K562 (cell line): ENCODE data around the gene LUC7L. TPM values are rescaled to one million over a fixed set of nuclear protein-coding genes. Genes with fewer than 3 reads are reported as not detected.

Source experiments
- ATAC-seq: fragments of 200-7000 bp; cut with Tn5 transposase; 3 replicates; pipeline ENCODE4 v1.9.1; 2020; ENCODE audit warnings: moderate library complexity
- BruUV-seq: library from RNA; stranded (reverse); fragments of 400-500 nt; replicated peaks from 2 replicates; lab custom pipeline; 2021; lab: Mats Ljungman, UMichigan
- CTCF ChIA-PET: fragments of 300-600 bp; formaldehyde crosslinking; extraction: SDS; loops from one replicate; lab custom pipeline; 2021; ENCODE audit warnings: low intra/inter-chr PET ratio; lab: Yijun Ruan, JAX
- POLR2A ChIA-PET: fragments of 300-600, 350-650 bp; sonication (Branson Sonifier 250); formaldehyde crosslinking; extraction: SDS; loops from one replicate; lab custom pipeline; 2021; ENCODE audit warnings: antibody characterized with exemption, inconsistent platforms; lab: Yijun Ruan, JAX
- DNase-seq, 4 experiments: peaks; one replicate each; pipeline versions ENCODE4 v3.0.0 to v3.0.0-alpha.2; 2011 to 2018; ENCODE audit warnings: low spot score in 3 of 4, mixed read lengths in 3 of 4; ENCODE audit errors: extremely low read depth in 1 of 4
- FAIRE-seq: peaks from 2 replicates; lab custom pipeline; 2011; peaks lifted over from hg19 to GRCh38; lab: Jason Lieb, UNC
- H2AFZ ChIP-seq: 2 replicates; pipeline ENCODE4 v1.6.0; 2011; ENCODE audit warnings: low read depth, low read length, control low read depth, inconsistent platforms
- H3K27ac ChIP-seq: fragments of 200-600 bp; 3 replicates; pipeline ENCODE4 v1.8.0; 2011; ENCODE audit warnings: low read depth, mild to moderate bottlenecking, control low read depth, inconsistent platforms, low read length, moderate library complexity, mixed read lengths; ENCODE audit errors: extremely low read depth
- H3K27me3 ChIP-seq, 2 experiments: fragments of 300-600 bp in 1 of 2; 2 replicates in 1 of 2; 3 replicates in 1 of 2; pipeline versions ENCODE4 v1.6.0 to v1.8.0; 2011; ENCODE audit warnings: inconsistent platforms in 2 of 2, low read length in 2 of 2, mild to moderate bottlenecking in 1 of 2, mixed read lengths in 1 of 2, moderate library complexity in 1 of 2; ENCODE audit not compliant: control insufficient read depth in 2 of 2, insufficient read depth in 2 of 2
- H3K36me3 ChIP-seq: fragments of 300-600 bp; 3 replicates; pipeline ENCODE4 v1.8.0; 2011; ENCODE audit warnings: mild to moderate bottlenecking, low read length, inconsistent platforms; ENCODE audit not compliant: control insufficient read depth, insufficient read depth
- H3K4me1 ChIP-seq, 2 experiments: fragments of 200-600 bp in 1 of 2; replicated peaks in 1 of 2; 2 replicates in 1 of 2; 3 replicates in 1 of 2; pipeline versions ENCODE4 v1.5.1 to v1.8.0; 2011; ENCODE audit warnings: inconsistent platforms in 2 of 2, low read length in 2 of 2, mild to moderate bottlenecking in 1 of 2, mixed read lengths in 1 of 2, moderate library complexity in 1 of 2; ENCODE audit not compliant: control insufficient read depth in 2 of 2, insufficient read depth in 2 of 2
- H3K4me2 ChIP-seq: 2 replicates; pipeline ENCODE4 v1.6.1; 2011; ENCODE audit warnings: low read length, control low read depth, inconsistent platforms, mixed read lengths; ENCODE audit not compliant: insufficient read depth
- H3K4me3 ChIP-seq: fragments of 200-600 bp; sonication (generic), shearing (Covaris generic); 2 replicates; pipeline ENCODE4 v1.5.1; 2016; ENCODE audit warnings: control low read depth, inconsistent platforms
- H3K79me2 ChIP-seq: fragments of 200-600 bp; 3 replicates; pipeline ENCODE4 v1.8.0; 2011; ENCODE audit warnings: low read length, inconsistent platforms; ENCODE audit not compliant: control insufficient read depth, insufficient read depth
- H3K9ac ChIP-seq, 2 experiments: 2 replicates each; pipeline versions ENCODE4 v1.6.0 to v1.6.1; 2011; ENCODE audit warnings: low read depth in 2 of 2, low read length in 2 of 2, control low read depth in 1 of 2, inconsistent platforms in 1 of 2, mild to moderate bottlenecking in 1 of 2, mixed read lengths in 1 of 2; ENCODE audit not compliant: insufficient read depth in 1 of 2
- H3K9me1 ChIP-seq: one replicate; pipeline ENCODE4 v1.6.0; 2011; ENCODE audit warnings: inconsistent platforms, mild to moderate bottlenecking, low read length, moderate library complexity; ENCODE audit not compliant: control insufficient read depth, insufficient read depth
- H3K9me3 ChIP-seq: replicated peaks from 2 replicates; pipeline ENCODE4 v1.5.1; 2011; ENCODE audit warnings: low read depth, low read length, inconsistent platforms; ENCODE audit not compliant: control insufficient read depth, insufficient read depth
- H4K20me1 ChIP-seq: replicated peaks from 2 replicates; pipeline ENCODE4 v1.6.1; 2011; ENCODE audit warnings: low read length, inconsistent platforms, mixed read lengths; ENCODE audit not compliant: control insufficient read depth, insufficient read depth
- BRCA1 ChIP-seq, 2 experiments: fragments of 450-650 bp in 1 of 2; sonication (generic) in 1 of 2; formaldehyde crosslinking in 1 of 2; IDR thresholded peaks; 2 replicates each; pipeline versions ENCODE4 v1.5.0 to v1.6.1; 2017 to 2020; ENCODE audit warnings: mild to moderate bottlenecking in 1 of 2, missing genetic modification reagents in 1 of 2
- CBFB ChIP-seq: sonication (generic); formaldehyde crosslinking; IDR thresholded peaks from 2 replicates; pipeline ENCODE4 v1.4.0; 2020; ENCODE audit warnings: mild to moderate bottlenecking, missing genetic modification reagents
- KAT7 ChIP-seq: sonication (generic); formaldehyde crosslinking; IDR thresholded peaks from 2 replicates; pipeline ENCODE4 v1.8.0; 2022; ENCODE audit warnings: missing genetic modification reagents, mild to moderate bottlenecking, borderline replicate concordance
- MAFF ChIP-seq: IDR thresholded peaks from 2 replicates; pipeline ENCODE4 v1.6.1; 2012; ENCODE audit warnings: low read length, improper control_type of control experiment
- MAFG ChIP-seq: fragments of 450-650 bp; conservative IDR thresholded peaks from 2 replicates; pipeline ENCODE4 v1.6.1; 2016; ENCODE audit warnings: missing genetic modification characterization, missing compliant biosample characterization
- MAFK ChIP-seq: IDR thresholded peaks from 2 replicates; pipeline ENCODE4 v1.6.1; 2011; ENCODE audit warnings: low read length, improper control_type of control experiment
- SRSF3 ChIP-seq: fragments of 200-400 bp; formaldehyde crosslinking; IDR thresholded peaks from 2 replicates; pipeline ENCODE4 v1.6.1; 2016; ENCODE audit warnings: mild to moderate bottlenecking, low read length, moderate library complexity; ENCODE audit not compliant: insufficient read depth
- ZNF316 ChIP-seq: fragments of 450-650 bp; IDR thresholded peaks from 2 replicates; pipeline ENCODE4 v1.6.1; 2016
- ZNF354B ChIP-seq: fragments of 250-450 bp; sonication (Bioruptor Pico); IDR thresholded peaks from 2 replicates; pipeline ENCODE4 v1.4.0; 2020
- WGBS: fragments of 100-300 bp; shearing (Covaris generic); methylation state at CpG from one replicate; pipeline ENCODE4 v1.1.6; 2016; ENCODE audit warnings: low coverage, mixed read lengths; ENCODE audit not compliant: insufficient coverage; ENCODE audit errors: missing lambda C conversion rate; 5-methylcytosine and 5-hydroxymethylcytosine counted together
- in situ Hi-C: fragments of 300-500 bp; cut with MboI; formaldehyde crosslinking; loops from 4 replicates; pipeline ENCODE4 v1.15.0; 2018; ENCODE audit warnings: inconsistent platforms, mixed read lengths
- intact Hi-C: fragments of 100-400 bp; cut with micrococcal nuclease; formaldehyde crosslinking; loops from 2 replicates; pipeline ENCODE4 v1.14.2; 2022
- polyA plus RNA-seq, 8 experiments: library from polyadenylated mRNA; depleted of rRNA in 4 of 8; stranded (reverse) in 5 of 8; unstranded in 3 of 8; fragments of >200 nt; fragmentation: Nextera tagmentation in 2 of 8; fragmentation: Illumina TruSeq in 1 of 8; extraction: Ambion mirVana in 2 of 8; extraction: Trizol in 1 of 8; gene quantifications; 2 replicates each; pipeline versions ENCODE4 v1.2.1 to v1.2.3, GENCODE V29; 2011 to 2014; ENCODE audit warnings: inconsistent platforms in 1 of 8, missing spikeins in 1 of 8
- total RNA-seq, 7 experiments: library from RNA; depleted of rRNA in 6 of 7; stranded (reverse); fragments of >200 nt in 6 of 7; fragmentation: Illumina TruSeq in 2 of 7; extraction: Trizol in 2 of 7; gene quantifications; 2 replicates each; pipeline versions ENCODE4 v1.2.1 to v1.2.3, GENCODE V29; 2011 to 2021; ENCODE audit warnings: low replicate concordance in 1 of 7
- TF ChIP-seq, protein P1 (sequence below), 2 experiments: IDR thresholded peaks; 2 replicates each; pipeline ENCODE4 v1.6.1; 2011; ENCODE audit warnings: borderline replicate concordance in 1 of 2, control low read depth in 1 of 2, low read depth in 1 of 2, low read length in 1 of 2, mild to moderate bottlenecking in 1 of 2, mixed read lengths in 1 of 2, moderate library complexity in 1 of 2; ENCODE audit not compliant: insufficient read depth in 1 of 2, insufficient read length in 1 of 2, poor library complexity in 1 of 2, severe bottlenecking in 1 of 2; ENCODE audit errors: extremely low read depth in 1 of 2
- TF ChIP-seq, protein P2 (sequence below): fragments of 450-650 bp; IDR thresholded peaks from 2 replicates; pipeline ENCODE4 v1.6.1; 2016; ENCODE audit warnings: borderline replicate concordance
- TF ChIP-seq, protein P3 (sequence below): fragments of 250-450 bp; sonication (Bioruptor Pico); IDR thresholded peaks from 2 replicates; pipeline ENCODE4 v1.6.1; 2021; ENCODE audit warnings: mild to moderate bottlenecking
- TF ChIP-seq, protein P4 (sequence below): sonication (generic); formaldehyde crosslinking; IDR thresholded peaks from 2 replicates; pipeline ENCODE4 v1.8.0; 2023; ENCODE audit warnings: mild to moderate bottlenecking, missing genetic modification reagents

Gene LUC7L
- total and polyA plus RNA-seq, 9 of the 15 experiments (the other 6 are each of a cell fraction or from before 2014, with no cell fraction given) = 1.7 to 93.3 (median 59.5) TPM

DNA sequence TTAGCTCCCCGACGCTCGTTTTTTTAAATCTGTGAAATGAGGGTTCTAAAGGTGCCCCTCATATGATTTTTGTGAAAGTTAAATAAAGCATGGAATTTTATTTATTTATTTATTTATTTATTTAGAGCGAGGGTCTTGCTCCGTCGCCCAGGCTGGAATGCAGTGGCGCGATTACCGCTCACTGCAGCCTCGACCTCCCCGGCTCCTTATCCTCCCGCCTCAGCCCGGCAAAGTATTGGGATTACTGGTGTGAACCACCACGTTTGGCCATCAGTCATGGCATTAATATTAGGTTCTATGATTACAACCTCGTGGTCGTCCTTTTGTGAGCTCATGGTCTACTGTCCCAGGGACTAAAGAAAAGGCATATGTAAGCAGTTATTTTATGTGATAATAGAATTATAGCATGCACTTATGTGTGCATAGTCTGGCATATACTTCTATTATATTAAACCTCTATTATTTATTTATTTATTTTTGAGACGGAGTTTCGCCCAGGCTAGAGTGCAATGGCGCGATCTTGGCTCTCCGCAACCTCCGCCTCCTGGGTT lies 557 bp upstream of the LUC7L start (continued):
- TF ChIP-seq, protein P1, sequence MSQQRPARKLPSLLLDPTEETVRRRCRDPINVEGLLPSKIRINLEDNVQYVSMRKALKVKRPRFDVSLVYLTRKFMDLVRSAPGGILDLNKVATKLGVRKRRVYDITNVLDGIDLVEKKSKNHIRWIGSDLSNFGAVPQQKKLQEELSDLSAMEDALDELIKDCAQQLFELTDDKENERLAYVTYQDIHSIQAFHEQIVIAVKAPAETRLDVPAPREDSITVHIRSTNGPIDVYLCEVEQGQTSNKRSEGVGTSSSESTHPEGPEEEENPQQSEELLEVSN (IDR thresholded peaks at IDR 0.05; ENCODE audit: borderline replicate concordance in 1 of 2, extremely low read depth in 1 of 2, insufficient read depth in 1 of 2, insufficient read length in 1 of 2, low read depth in 1 of 2, low read length in 1 of 2, poor library complexity in 1 of 2, severe bottlenecking in 1 of 2) = peak in 1 of 2 experiments; percentile 10
- TF ChIP-seq ZNF316 (peak; percentile 58), SRSF3 (no peak)

DNA sequence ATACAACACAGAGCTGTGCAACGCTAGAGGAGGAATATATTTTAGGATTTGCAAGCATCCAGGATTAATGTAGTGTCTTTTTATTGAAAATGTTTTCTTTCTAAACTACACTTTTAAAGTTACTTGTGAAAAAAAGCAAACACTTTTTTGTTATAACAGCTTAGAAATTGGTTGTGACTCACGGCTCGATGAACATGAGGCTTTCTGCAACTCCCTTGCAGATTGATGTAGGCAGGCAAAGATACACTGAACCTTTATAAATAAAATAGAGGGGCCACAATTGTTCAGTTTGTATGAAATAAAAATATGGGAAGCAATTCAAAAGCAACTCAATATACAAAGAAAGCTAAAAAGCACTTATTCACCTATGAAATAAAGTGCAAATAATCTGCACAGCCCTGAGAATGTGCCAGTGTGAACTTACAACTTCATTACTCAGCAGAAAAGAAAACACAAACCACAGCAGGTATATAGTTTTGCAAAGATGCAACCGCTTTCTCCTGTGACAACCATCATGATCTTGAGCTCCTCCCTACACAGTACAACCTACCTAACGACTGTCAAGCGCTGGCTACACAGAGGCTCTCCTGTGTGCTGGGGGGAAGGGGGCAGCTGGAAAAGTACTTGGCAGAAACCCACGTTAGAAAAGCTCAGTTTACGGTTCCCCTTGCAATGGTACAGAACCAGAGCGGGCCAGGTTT lies 948 bp downstream of the LUC7L start:
- Histone ChIP-seq H3K79me2 (peaks cover 50% of the 10 kb centered on the region), H3K9ac (peak overlapping the region; percentile 88 to 98), H3K9me1 (no peaks in the 10 kb centered on the region), H2AFZ (peak overlapping the region; percentile 97; the same call in 1 of the 2 replicates), H3K4me1 (peaks cover 6 to 18% of the 10 kb centered on the region in 2 experiments; a peak in 4 of 5 replicates), H3K4me2 (peak overlapping the region; percentile 93), H3K9me3 (no peaks in the 10 kb centered on the region), H3K27me3 (no peaks in the 10 kb centered on the region), H3K27ac (peak overlapping the region; percentile 92), H4K20me1 (peaks cover 8% of the 10 kb centered on the region; the same call in 1 of the 2 replicates), H3K36me3 (peaks cover 43% of the 10 kb centered on the region), H3K4me3 (peak overlapping the region; percentile 79)
- FAIRE-seq (peak; percentile 32), ATAC-seq (peak; percentile 51), DNase-seq (peak in 2 of 4 experiments; percentile 30 to 45)
- in situ Hi-C loops (no loop called here), intact Hi-C loops (no loop called here)
- CTCF ChIA-PET = no interaction called here
- BruUV-seq = TSS peak; percentile 54
- WGBS = 15% methylated on average over 7 of the region's 9 CpGs
- POLR2A ChIA-PET = interaction anchor here (0.7 to 2.4 kb wide), 10 partner anchors 9 to 134 kb away, joined by 3 to 9 read pairs (median 4); partner anchors contain the start of gene AXIN1
- peak; percentile 82 for TF ChIP-seq MAFF
- TF ChIP-seq, protein P2, sequence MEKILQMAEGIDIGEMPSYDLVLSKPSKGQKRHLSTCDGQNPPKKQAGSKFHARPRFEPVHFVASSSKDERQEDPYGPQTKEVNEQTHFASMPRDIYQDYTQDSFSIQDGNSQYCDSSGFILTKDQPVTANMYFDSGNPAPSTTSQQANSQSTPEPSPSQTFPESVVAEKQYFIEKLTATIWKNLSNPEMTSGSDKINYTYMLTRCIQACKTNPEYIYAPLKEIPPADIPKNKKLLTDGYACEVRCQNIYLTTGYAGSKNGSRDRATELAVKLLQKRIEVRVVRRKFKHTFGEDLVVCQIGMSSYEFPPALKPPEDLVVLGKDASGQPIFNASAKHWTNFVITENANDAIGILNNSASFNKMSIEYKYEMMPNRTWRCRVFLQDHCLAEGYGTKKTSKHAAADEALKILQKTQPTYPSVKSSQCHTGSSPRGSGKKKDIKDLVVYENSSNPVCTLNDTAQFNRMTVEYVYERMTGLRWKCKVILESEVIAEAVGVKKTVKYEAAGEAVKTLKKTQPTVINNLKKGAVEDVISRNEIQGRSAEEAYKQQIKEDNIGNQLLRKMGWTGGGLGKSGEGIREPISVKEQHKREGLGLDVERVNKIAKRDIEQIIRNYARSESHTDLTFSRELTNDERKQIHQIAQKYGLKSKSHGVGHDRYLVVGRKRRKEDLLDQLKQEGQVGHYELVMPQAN = no peak
- no peak for TF ChIP-seq ZNF354B (CRISPR knock-in tag)
- TF ChIP-seq, protein P3, sequence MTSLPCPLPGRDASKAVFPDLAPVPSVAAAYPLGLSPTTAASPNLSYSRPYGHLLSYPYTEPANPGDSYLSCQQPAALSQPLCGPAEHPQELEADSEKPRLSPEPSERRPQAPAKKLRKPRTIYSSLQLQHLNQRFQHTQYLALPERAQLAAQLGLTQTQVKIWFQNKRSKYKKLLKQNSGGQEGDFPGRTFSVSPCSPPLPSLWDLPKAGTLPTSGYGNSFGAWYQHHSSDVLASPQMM (CRISPR knock-in tag) = no peak
- peak; percentile 88 for TF ChIP-seq MAFG (tag)
- TF ChIP-seq, protein P4, sequence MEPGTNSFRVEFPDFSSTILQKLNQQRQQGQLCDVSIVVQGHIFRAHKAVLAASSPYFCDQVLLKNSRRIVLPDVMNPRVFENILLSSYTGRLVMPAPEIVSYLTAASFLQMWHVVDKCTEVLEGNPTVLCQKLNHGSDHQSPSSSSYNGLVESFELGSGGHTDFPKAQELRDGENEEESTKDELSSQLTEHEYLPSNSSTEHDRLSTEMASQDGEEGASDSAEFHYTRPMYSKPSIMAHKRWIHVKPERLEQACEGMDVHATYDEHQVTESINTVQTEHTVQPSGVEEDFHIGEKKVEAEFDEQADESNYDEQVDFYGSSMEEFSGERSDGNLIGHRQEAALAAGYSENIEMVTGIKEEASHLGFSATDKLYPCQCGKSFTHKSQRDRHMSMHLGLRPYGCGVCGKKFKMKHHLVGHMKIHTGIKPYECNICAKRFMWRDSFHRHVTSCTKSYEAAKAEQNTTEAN (CRISPR knock-in tag) = no peak
- no peak for TF ChIP-seq BRCA1 (IDR thresholded peaks at IDR 0.05)
- TF ChIP-seq BRCA1 (CRISPR knock-in tag; IDR thresholded peaks at IDR 0.05) = no peak
- peak; percentile 73 for TF ChIP-seq MAFK
- peak; percentile 96 for TF ChIP-seq ZNF316
- 0 out of 2 replicates have a peak, but pooled peaks have one; percentile 3 for TF ChIP-seq CBFB
- TF ChIP-seq KAT7 (CRISPR knock-in tag) = 0 out of 2 replicates have a peak, but pooled peaks have one; percentile 1
